HL-60 (cell line): ENCODE measurements around the gene KCTD15.

ENCODE experiments used
- GABPA ChIP-seq: IDR thresholded peaks from 2 replicates; pipeline ENCODE4 v1.6.1; 2012; ENCODE audit warnings: low read depth
- POLR2AphosphoS5 ChIP-seq: IDR thresholded peaks from 2 replicates; pipeline ENCODE4 v1.6.1; 2012; ENCODE audit warnings: low read depth
- TF ChIP-seq, protein P1 (sequence below): IDR thresholded peaks from one replicate; pipeline ENCODE4 v1.5.1; 2011; ENCODE audit warnings: low read length, control low read depth, inconsistent platforms; ENCODE audit not compliant: insufficient read depth
- TF ChIP-seq, protein P2 (sequence below): IDR thresholded peaks from 2 replicates; pipeline ENCODE4 v1.6.1; 2012; ENCODE audit warnings: low read depth; ENCODE audit not compliant: insufficient replicate concordance

DNA sequence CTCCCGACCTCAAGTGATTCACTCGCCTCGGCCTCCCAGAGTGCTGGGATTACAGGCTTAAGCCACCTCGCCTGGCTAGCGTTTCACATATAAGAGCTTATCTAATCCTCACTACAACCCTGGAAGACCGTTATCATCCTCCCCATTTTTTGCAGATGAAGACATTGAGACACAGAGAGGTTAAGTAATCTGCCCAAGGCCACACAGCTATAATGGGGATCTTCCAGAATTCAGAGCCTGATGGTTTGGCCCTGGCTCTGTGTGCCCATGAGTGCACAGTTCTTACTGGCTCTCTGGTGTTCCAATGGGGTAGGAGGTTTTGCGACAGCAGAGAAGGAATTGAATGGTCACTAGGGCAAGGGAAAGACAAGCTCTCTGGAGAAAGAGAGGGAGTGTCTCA, 16.8 kb upstream of the KCTD15 start:
- TF ChIP-seq, protein P1, sequence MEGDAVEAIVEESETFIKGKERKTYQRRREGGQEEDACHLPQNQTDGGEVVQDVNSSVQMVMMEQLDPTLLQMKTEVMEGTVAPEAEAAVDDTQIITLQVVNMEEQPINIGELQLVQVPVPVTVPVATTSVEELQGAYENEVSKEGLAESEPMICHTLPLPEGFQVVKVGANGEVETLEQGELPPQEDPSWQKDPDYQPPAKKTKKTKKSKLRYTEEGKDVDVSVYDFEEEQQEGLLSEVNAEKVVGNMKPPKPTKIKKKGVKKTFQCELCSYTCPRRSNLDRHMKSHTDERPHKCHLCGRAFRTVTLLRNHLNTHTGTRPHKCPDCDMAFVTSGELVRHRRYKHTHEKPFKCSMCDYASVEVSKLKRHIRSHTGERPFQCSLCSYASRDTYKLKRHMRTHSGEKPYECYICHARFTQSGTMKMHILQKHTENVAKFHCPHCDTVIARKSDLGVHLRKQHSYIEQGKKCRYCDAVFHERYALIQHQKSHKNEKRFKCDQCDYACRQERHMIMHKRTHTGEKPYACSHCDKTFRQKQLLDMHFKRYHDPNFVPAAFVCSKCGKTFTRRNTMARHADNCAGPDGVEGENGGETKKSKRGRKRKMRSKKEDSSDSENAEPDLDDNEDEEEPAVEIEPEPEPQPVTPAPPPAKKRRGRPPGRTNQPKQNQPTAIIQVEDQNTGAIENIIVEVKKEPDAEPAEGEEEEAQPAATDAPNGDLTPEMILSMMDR: no peak
- TF ChIP-seq POLR2AphosphoS5 (no peak), GABPA (no peak)
- TF ChIP-seq, protein P2, sequence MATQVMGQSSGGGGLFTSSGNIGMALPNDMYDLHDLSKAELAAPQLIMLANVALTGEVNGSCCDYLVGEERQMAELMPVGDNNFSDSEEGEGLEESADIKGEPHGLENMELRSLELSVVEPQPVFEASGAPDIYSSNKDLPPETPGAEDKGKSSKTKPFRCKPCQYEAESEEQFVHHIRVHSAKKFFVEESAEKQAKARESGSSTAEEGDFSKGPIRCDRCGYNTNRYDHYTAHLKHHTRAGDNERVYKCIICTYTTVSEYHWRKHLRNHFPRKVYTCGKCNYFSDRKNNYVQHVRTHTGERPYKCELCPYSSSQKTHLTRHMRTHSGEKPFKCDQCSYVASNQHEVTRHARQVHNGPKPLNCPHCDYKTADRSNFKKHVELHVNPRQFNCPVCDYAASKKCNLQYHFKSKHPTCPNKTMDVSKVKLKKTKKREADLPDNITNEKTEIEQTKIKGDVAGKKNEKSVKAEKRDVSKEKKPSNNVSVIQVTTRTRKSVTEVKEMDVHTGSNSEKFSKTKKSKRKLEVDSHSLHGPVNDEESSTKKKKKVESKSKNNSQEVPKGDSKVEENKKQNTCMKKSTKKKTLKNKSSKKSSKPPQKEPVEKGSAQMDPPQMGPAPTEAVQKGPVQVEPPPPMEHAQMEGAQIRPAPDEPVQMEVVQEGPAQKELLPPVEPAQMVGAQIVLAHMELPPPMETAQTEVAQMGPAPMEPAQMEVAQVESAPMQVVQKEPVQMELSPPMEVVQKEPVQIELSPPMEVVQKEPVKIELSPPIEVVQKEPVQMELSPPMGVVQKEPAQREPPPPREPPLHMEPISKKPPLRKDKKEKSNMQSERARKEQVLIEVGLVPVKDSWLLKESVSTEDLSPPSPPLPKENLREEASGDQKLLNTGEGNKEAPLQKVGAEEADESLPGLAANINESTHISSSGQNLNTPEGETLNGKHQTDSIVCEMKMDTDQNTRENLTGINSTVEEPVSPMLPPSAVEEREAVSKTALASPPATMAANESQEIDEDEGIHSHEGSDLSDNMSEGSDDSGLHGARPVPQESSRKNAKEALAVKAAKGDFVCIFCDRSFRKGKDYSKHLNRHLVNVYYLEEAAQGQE: no peak
